Measurements from ENCODE around the gene SLC13A4.
"Not testable (repeated sequence)": the region's sequence is repeated elsewhere in the genome, so short reads cannot be mapped to it uniquely, and the experiment has no call there.

SLC13A4 gene

DNA sequence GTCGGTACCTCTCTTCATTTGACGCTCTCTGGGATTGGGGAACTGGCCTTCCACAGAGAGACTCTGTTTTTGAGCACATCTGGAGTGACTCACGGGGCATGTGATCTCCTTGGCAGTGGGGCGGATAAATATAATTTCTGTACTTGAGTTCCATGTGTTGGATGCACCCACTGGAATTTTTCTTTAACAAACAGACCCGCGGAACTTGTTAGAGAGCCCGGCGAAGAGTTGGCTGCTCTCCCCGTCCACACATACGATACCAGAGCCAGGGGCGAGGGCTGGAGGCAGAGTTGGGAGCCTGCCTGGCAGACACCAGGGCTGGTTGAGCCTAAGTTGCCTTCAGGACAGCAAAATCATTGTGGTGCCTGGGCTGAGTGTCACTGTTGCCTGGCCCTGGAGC is 20.8 kb upstream of the SLC13A4 start, which contains the start of gene FAM180A:
TSS of gene FAM180A (minus strand) at position 44 of the 400 bp plus-strand sequence. CDS start 233 bp downstream, outside the sequence.
- DNase-seq = no peak

DNA sequence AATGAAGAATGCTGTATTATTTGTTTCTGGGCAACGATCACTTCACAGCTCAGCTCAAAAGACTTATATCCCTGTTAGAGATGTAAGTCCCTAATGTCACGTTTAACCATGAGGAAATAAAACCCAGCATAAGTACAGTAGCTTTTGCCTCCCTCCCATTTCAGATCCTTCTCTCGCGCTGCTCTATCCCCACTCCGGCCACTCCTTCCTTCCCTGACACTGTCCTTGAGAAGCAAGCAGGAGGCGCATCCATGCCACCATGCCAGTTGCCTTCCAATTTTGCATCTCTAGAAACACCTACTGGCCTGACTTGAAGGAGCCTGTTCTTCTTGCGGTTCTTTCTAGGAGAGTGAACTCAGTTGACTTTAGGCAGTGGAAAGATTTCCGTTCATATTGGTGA is 19.4 kb upstream of the SLC13A4 start:
- no peak for DNase-seq

DNA sequence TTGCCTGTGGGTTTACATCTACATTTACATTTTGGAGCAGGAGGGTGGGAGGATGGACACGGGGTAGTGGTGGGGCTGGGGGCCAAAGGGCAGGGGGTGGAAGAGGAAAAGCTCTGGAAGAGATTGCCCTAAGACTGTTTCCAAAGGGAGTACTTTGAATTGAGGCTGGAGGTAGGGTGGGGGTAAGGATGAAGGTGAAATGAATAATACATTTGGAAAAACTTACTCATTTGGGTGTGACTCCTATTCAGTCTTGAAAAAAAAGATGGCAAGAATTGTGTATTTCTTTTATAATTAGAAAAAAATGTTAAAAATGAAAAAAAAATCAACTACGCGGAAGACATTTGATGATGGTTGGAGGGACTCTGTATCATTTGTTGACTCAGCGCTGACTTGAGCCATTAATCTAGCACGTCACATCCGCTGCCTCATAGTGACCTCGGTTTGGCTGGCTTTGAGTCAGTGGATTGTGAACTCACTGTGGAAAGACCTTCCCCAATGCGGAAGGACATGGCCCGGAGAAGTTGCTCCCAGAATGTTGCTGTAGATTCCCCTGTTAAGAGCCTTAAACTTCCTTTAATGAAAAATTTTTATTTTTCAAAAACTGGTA is 17.8 kb upstream of the SLC13A4 start:
- no peak for DNase-seq

DNA sequence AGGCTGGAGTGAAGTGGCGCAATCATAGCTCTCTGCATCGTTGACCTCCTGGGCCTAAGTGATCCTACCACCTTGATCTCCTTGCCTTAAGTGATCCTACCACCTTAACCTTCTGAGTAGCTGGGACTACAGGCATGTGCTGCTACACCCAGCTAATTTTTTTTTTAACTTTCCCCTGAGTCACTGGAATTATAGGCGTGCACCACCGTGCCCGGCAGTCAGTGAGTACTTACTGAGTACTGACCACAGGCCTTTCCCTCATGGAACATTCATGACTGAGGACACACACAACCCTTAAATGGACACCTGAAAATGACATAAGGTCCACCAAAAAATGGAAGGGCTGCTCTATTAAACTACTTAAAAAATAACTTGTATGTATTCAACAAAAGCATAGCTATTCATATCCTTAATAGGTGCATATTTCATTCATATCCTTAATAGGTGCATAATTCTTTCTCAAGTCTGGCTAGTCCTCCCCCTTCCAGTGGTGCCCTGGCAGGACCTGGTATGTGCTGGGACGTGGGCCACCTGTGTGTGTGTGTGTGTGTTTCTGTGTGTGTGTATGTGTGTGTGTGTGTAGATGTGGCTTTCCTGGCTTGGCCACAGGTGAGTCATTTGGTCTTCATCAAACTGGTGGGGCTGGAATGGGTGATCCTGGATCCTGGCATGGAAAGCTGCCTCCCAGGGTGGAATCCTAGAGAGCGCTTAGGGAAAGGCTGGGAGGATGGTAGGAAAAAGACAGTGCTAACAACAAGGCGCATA is 17.1 kb upstream of the SLC13A4 start:
- no peak for DNase-seq

DNA sequence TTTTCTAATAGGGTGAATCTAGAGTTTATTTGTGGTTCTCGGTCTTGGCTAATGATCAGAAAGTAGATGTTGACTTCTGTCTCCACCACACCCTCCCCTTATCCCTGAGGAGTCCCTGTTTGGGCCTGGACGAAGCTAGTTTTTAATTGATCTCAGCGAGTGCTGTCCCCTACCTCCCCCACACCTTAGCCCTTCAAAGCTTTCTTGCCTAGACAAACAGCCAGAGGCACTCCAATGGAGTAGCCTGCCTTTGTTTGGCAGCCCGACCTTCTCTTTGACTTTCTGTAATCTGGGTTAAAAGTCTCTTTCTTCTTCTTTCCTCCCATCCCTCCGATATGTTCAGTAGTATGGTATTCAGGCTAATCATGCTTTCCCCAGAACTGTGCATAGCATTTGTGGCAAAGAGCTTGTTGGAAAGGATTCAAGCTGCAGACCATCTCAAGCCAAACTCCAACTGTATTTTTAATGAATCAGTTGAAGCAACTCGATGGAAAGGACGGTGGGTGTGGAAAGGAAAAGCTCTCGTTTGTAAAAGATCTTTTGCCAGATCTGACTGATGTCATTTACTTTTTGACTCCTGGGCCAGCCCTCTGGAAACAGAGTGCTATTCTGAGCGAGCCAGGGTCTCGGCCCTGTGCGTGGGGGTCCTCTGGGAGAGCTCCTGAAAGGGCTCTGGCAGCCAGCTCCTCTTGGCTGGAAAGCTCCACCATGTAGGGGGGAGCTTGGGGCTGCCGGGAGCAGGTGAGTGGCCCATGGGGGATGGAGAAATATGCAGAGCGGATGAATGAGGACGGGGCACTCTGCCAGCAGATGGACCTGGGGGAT is 16.1 kb upstream of the SLC13A4 start:
- DNase-seq = no peak

DNA sequence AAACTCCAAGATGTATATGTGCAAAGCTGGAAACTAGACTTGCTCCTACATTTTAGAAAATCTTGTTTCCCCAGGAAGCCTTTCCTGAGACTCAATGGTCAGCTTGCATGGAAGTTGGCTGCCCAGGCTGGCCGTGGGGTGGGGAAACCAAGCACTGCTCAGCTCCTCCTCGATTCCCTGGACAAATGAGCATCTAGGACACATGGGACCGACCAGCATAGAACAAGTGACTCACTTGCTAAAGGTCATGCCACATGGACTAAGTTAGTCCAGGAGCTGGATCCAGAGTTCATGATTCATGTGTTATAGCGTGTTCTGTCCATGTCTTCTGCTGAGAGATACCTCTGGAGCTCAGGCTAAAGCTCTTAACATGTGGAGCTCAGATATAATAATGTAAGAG is 14.4 kb upstream of the SLC13A4 start:
- DNase-seq = no peak

DNA sequence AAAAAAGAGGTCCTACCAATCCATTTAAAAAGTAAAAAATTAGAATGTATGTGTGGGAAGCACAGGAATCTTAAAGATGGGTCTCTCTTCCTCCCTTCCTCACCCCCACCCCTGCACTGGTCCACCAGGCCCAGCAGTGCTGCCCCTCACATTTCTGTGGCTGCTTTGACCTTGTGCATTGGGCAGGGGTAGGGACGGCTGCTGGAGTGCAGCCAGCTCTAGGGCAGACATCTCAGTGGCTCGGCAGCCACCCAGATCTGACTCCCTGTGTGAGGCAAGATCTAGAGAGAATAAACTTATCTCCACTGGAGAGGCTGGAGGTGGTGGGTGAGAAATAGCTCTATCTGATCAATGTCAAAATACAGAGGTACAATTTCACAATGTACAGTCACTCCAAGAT is 13.9 kb upstream of the SLC13A4 start:
- no peak for DNase-seq

DNA sequence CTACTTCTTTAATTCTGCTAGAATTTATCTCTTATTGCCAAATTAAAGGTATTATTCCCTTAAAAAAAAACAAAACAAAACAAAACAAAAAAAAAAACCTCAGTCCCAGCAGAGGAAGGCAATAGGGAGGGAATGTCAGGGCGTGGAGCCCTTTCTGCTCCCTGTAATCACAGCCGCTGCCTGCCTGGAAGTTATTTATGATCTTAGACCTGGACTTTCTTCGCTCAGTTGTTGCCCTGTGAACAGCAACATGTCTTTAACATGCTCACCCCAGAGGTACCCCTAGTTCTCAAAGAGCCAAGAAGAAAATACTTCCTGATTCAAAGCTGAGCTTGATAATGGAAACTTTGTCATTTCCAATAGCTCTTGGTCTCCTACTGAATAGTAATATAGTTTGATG is 12.9 kb upstream of the SLC13A4 start:
- no peak for DNase-seq

DNA sequence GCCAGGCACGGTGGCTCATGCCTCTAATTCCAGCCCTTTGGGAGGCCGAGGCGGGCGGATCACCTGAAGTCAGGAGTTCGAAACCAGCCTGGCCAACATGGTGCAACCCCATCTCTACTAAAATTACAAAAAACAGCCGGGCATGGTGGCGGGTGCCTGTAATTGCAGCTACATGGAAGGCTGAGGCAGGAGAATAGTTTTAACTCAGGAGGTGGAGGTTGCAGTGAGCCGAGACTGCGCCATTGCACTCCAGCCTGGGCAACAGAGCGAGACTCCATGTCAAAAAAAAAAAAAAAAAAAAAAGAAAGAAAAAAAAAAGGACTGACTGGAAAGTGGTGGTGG is 9.3 kb upstream of the SLC13A4 start:
- not testable (repeated sequence) for DNase-seq

DNA sequence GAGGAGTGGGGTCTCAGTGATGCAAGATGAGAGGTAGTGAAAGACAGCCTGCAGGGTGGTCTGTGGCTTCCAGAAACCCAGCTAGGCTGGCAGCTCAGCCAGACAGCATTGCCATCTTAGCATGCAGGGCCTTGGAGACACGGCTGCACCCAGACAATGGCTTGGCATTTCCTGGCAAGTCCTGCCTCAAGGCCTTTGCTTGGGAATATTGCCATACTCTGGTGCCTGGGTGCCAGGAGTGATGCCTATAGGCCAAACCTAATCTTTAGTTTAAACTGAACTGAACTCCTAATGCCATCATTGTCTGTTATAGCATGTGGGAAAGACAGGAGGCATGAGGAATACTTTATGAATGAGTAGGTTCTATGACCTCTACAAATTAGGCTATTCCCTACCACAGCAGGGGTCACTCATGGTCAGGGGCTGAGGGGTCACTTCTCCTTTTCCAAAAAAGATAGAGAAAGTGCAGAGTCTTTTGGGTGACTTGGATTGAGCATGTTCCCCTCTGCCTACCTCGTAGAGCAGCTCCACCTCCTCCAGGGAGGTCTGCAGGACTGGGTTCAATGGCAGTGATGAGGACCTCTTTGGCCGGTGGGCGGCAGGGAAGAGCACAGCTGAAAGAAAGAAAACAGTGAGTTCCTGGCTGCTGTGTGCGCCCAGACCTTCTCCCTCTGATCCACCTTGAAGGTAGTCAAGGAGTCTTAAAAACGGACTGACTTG is 8.8 kb upstream of the SLC13A4 start:
- DNase-seq = no peak

DNA sequence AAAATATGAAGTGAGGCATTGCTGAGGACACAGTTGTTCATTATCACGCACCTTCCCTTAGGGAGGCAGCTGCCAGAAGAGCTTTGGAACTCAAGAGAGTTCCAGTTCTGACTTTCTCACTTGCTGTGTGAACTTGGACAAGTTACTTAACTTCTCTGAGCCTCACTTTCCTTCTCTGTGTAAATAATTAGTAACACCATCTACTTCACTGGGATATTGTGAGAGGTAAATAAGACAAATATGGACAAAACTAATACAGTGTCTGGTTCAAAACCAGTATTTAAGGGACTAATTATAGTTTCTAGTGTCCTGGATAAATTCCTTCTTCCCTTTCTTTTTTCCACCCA is 6.3 kb upstream of the SLC13A4 start:
- DNase-seq = no peak

DNA sequence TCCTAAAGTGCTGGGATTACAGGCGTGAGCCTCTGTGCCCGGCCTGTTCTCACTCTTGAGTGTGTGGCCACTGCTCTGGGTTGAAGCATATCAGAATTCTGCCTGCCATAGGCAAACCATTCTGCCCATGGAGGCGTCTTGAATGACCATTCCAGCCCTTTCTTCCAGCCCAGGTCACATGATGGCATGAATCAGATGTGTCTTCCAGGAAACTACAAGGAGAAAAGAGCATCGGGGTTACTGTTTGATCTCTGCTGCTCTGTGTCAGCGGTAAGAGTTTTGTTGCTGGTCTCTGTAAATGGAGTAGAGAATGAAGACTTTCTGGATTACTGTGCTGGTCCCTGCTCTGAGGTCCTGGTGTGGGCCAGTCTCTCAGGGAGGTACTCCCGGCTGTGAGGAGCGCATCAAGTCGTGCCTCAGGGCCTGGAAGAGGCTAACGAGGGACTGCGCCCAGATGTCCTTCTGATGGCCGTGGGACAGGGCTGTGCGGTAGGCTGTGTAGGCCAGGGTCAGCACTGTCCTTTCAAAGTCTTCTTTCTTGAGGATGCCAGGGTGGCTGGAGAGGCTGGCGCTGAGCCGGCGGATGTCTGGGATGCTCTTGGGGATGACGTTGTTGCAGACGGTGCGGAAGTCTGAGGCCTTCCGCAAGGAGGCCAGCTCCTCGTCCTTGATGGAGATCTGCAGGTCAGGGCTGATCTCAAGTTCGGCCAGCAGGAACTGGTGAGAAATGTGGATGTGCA is 5.8 kb upstream of the SLC13A4 start:
- no peak for DNase-seq

DNA sequence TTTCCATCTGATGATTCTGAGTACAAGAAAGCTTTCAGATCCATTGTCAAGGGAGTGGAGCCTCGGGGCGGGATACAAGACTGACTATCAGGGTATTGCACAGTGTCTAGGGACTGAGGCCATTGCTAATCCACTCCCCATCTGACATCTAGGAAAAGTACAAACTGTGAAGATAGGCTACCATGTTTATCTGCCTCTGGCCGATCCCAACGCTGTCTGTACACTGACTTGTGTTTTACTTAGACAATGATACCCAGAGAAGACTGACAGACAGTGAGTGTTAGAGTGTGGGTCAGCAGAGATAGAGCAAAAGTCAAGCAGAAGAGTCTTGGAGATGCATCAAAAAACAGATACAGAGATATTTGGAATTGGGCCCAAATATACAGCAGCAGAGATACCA is 3.1 kb upstream of the SLC13A4 start:
- DNase-seq = no peak

DNA sequence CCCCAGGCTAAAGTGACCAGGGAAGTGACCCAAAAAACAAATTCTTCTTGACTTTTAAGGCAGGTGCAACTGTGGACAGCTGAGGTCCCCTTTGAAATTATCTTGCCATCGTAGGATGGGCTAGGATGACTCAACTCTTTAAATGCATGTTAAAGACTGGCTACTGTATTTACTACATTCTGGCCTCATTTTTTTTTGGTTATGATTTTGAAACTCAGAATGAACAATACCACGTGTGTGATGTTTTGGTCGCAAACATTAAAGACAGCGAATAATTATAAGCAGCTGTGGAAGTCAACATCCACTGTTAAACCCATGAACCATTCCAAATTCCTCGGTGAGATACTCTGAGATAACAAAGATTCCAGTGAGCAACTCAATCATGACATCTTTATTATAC is 1.2 kb upstream of the SLC13A4 start:
- DNase-seq = no peak

DNA sequence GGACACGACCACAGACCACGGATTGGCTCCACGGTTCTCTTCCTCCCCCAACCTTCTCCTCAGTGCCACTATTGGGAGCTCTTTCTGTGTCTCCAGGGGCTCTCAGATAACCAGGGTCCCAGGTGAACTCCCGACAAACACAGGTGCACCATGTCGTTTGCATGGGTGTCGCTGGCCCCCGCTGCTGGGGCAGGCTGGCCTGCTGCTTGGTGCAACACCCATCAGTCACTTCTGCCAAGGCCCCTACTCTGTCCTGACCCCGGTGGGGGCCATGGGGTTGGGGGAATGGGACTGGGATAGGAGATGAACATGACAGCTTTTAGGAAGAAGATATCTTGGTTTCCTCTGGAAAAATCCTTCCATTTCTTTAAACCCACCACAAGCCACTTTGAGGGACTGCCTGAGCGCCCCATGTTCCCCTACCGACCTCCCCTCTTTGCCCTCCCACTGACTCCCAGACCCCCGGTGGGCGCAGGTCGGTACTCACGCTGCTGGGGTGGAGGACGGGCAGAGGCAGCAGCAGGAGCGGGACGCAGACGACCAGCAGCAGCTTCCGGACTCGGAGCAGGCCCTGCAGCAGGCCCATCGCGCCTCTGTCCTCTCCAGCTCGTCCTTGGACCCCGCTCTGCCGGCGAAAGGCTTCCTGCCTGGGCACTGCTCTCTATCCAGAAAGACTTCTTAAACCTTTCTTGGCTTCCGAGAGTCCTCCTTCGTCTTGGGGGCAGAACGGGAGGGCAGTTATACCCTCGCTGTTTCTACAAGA is 894 bp downstream of the SLC13A4 start:
- no peak for DNase-seq

DNA sequence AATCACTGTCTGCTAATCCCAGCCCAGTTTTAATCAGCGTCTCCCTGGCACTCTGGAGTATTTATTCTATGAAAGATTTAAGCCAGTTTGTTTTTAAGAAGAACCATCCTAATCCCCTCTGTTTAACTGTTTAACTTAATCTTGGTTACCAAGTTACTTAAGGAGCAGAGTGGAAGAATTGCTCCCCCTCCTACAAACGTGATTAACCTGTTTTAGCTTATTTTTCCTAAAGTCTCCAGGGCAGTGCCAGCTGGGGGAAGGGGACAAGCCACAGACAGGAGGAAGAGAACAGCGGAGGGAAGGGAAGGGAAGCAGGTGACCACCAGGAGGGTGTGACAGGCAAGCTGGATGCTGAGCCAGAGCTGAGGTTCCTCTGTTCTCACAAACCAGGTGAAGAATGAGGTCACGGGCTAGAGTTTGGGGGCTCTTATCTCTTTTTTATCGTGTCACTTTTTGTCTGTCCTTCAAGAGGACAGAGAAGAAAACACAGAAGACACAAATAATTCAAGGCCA is 1.7 kb downstream of the SLC13A4 start:
- no peak for DNase-seq

DNA sequence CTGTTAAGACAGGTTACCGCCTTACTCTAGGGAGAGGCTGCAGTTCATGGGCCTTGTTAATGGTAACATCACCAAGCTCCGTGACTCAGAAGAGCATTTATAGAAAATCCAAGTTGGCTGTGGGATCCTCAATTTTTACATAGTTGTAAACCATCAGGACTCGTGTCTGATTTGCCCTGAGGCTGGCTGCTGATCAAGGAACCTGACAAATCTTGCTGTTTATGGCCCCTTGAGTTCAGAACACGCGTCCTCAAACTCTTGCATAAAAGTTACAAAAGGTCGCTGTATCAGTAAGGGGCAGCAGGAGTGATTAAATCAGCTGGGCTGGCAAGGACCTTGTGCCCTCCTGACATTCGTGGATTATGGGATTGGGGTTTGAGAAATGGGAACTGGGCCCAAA is 4.6 kb downstream of the SLC13A4 start:
- no peak for DNase-seq

DNA sequence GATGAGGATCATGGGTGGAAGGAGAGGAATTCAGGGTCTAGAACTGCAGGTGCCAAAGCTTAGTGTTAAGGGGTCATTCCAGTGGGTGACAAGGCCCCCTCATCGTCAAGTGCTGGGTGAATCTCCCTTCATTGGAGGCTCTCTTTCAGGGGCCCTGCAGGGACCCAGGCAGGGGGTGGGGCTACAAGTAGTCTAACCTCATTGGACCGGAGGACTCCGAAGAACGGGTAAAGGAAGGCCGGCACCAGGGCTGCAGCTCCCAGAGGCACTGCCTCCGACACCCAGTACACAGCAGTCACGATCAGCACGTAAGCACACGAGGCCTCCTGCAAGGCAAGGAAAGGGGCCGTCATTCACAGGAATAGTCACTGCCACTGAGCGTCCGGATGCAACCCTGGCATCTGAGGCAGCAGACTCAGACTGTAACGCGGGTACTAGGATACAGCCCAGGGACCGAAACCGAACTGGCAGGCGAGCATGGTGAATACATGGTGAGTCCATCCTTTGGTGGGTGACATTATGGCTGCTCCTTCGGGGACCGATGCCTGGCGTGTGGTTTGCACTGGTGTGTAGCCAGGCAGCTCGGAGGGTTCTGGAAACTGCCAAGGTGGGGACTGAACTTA is 6.7 kb downstream of the SLC13A4 start:
- no peak for DNase-seq

DNA sequence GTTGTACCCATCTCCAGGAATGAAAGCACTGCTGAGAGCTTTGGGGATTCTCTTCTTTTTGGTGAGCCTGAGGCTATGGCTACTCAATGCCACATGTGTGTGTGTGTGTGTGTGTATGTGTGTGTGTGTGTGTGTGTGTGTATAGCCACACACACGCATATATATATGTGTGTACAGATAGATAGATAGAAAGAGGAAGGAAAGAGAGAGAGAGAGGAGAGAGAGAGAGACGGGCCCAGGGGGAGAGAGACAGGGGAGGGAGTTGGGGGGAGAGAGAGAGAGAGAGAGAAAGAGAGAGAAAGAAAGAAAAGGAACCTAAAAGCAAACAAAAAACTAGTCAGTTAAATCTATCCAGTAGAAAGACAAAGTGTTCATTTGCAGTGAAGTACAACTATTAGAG is 8.3 kb downstream of the SLC13A4 start:
- DNase-seq = no peak

DNA sequence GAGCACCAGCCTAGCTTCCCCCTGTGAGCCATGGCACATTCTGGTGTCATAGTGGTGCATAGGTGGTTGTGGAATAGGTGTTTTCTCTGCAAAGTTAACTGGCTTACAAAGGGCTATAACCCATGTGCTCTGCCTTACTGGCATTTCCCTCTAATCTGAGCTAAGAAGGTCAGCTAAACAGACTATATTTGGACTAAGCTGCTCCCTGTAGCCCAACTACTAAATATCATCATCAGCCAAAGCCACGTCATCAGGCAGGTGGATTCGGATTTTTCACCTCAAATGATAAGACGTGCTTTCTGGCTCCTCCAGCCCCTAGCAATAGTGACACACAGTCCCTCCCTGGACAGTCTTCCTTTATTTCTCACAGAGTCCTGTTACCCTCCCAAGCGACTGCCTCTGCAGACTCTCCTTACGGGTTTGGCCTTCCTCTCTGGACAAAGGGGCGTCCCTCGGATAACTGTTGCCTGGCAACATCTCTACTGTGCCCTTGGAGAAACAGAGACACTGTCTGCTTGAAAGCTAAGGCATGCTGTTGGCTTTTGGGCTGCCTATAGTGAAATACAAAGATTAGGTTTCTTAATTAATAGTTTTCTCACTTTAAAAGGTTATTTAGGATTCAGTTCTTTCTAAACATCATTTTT is 9.1 kb downstream of the SLC13A4 start:
- no peak for DNase-seq

DNA sequence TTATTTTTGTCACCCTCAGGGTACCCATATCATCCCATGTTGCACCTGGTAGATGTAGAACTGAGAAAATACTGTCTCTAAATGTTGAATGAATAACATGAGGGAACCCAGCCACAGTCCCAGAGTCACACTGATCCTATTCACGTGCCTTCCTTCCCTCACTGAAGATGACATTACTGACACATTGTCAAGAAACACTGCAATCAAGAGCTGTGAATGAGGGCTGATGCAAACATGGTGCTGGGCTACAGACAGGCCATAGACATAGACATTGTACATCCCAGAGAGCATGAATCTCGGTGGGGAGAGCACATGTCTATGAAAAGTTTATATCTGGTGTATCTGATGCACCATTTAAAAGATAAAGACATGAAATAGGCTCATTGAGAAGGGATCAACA is 9.8 kb downstream of the SLC13A4 start:
- no peak for DNase-seq

All from NCI-H1048 (cell line).